Right lobe of liver (tissue), 6 donors: ENCODE measurements around the gene GTPBP3. TPM values are rescaled to one million over a fixed set of nuclear protein-coding genes. Genes with fewer than 3 reads are reported as not detected.
A peak's percentile ranks its signal among the peaks of the same experiment; 100 is the strongest.

Source experiments
- ATAC-seq, 4 donors: fragments of 200-7000 bp; cut with Tn5 transposase; one replicate each; pipeline ENCODE4 v1.9.1; 2020; ENCODE audit warnings: mild to moderate bottlenecking in 4 of 4, moderate library complexity in 4 of 4
- DNase-seq, 3 donors: peaks; one replicate each; pipeline ENCODE4 v3.0.0-alpha.2; 2020
- H3K27ac ChIP-seq, 3 donors: fragments of 200-600 bp; one replicate each; pipeline ENCODE4 v1.8.0; 2022
- H3K27me3 ChIP-seq, 2 donors: fragments of 200-600 bp; one replicate each; pipeline ENCODE4 v1.8.0; 2022
- H3K36me3 ChIP-seq, 4 donors: fragments of 200-600 bp; sonication (generic) in 1 of 4; one replicate each; pipeline versions ENCODE4 v1.5.1 to v1.8.0; 2017 to 2022; ENCODE audit warnings: control low read depth in 1 of 4
- H3K4me1 ChIP-seq, 4 donors: fragments of 200-600 bp; sonication (generic) in 1 of 4; one replicate each; pipeline versions ENCODE4 v1.5.1 to v1.8.0; 2017 to 2022; ENCODE audit warnings: control low read depth in 1 of 4
- H3K4me3 ChIP-seq, 3 donors: fragments of 200-600 bp; one replicate each; pipeline ENCODE4 v1.8.0; 2022
- H3K9me3 ChIP-seq, 4 donors: fragments of 200-600 bp; sonication (generic) in 1 of 4; one replicate each; pipeline versions ENCODE4 v1.5.1 to v1.8.0; 2017 to 2022; ENCODE audit warnings: control low read depth in 1 of 4
- CTCF ChIP-seq, 4 donors: fragments of 200-600 bp in 3 of 4; fragments of 450-650 bp in 1 of 4; IDR thresholded peaks; one replicate each; pipeline versions ENCODE4 v1.5.1 to v1.8.0; 2016 to 2022; ENCODE audit warnings: antibody characterized with exemption in 4 of 4, mild to moderate bottlenecking in 2 of 4
- POLR2A ChIP-seq: fragments of 450-650 bp; IDR thresholded peaks from one replicate; pipeline ENCODE4 v1.6.1; 2017; ENCODE audit warnings: antibody characterized with exemption, mild to moderate bottlenecking
- WGBS: methylation state at CpG from one replicate; pipeline ENCODE4 v1.1.6; 2018; ENCODE audit warnings: low coverage, low lambda C conversion rate; ENCODE audit not compliant: insufficient coverage; ENCODE audit errors: missing lambda C conversion rate; 5-methylcytosine and 5-hydroxymethylcytosine counted together
- intact Hi-C, 2 donors: fragments of 100-400 bp; cut with DNase I; formaldehyde crosslinking; loops; one replicate each; pipeline versions ENCODE4 v1.11.2 to v1.14.1; 2022
- total RNA-seq, 6 experiments: library from RNA; depleted of rRNA in 2 of 6; stranded (reverse); fragments of >200 nt in 2 of 6; fragmentation: NEBNext Ultra II Directional in 3 of 6; extraction: Animal tissue kit (Norgen Biotek cat#: 25700) in 3 of 6; gene quantifications; one replicate each; pipeline versions ENCODE4 v1.1.0 to v1.2.4, GENCODE V29; 2016 to 2023
- donor health status: DM: no; HTN: yes; CAD: no.
- donor health status: DM: no; HTN: no; CAD: no.
- donor health status: DM: no; HTN: no; CAD: no.
- donor health status: DM: no; HTN: yes; CAD: no.
- donor health status: DM: no; HTN: yes; CAD: no.

The GTPBP3 gene
- total RNA-seq, 6 experiments from 2014 or later: 10.3 to 23.6 (median 13.6) TPM

GRCh38 chr19:17338433-17339078 is 1.2 kb downstream of the GTPBP3 start:
- Histone ChIP-seq H3K4me1 (peaks cover 0 to 24% (median 5%) of the 10 kb centered on the region in 4 donors), H3K9me3 (no peaks in the 10 kb centered on the region), H3K4me3 (no peak overlapping the region), H3K36me3 (no peaks in the 10 kb centered on the region), H3K27me3 (no peaks in the 10 kb centered on the region), H3K27ac (no peak overlapping the region)
- intact Hi-C loops: no loop called here
- ATAC-seq: no peak
- no peak for DNase-seq
- WGBS: 100% methylated on average over 5 of the region's 30 CpGs
- no peak for TF ChIP-seq POLR2A
- no peak for TF ChIP-seq CTCF (IDR thresholded peaks at IDR 0.05)

- Histone ChIP-seq H3K9me3 (no peaks in the 10 kb centered on the region), H3K27ac (no peak overlapping the region), H3K4me1 (peaks cover 0 to 19% (median 5%) of the 10 kb centered on the region in 4 donors), H3K27me3 (no peaks in the 10 kb centered on the region), H3K36me3 (no peaks in the 10 kb centered on the region), H3K4me3 (no peak overlapping the region)
- no peak for ATAC-seq
- no peak for TF ChIP-seq CTCF (IDR thresholded peaks at IDR 0.05)
- no peak for TF ChIP-seq POLR2A
- WGBS: 93% methylated on average over 8 of the region's 34 CpGs
- DNase-seq: no peak
- intact Hi-C loops: no loop called here
These were observed 1.9 kb downstream of the GTPBP3 start for GRCh38 chr19:17339088-17339741.

- ATAC-seq: peak; percentile 70 to 83 (median 73)
- intact Hi-C loops: loop anchor here in 1 of 2 donors (10.0 kb wide), 1 partner anchor 114 kb away; no protein-coding TSS in a partner anchor
- no peaks in the 10 kb centered on the region for H3K9me3 ChIP-seq
- DNase-seq: peak; percentile 88 to 94 (median 91)
- TF ChIP-seq CTCF (IDR thresholded peaks at IDR 0.05): no peak
- no peak for TF ChIP-seq POLR2A
- no peaks in the 10 kb centered on the region for H3K27me3 ChIP-seq
- peak overlapping the region in 1 of 3 donors; percentile 48 for H3K27ac ChIP-seq
- 65% methylated on average over 21 of the region's 21 CpGs for WGBS
- peak overlapping the region in 1 of 3 donors; percentile 10 for H3K4me3 ChIP-seq
- H3K36me3 ChIP-seq: no peaks in the 10 kb centered on the region
- H3K4me1 ChIP-seq: peaks cover 0 to 14% (median 5%) of the 10 kb centered on the region in 4 donors
These were observed 3.0 kb downstream of the GTPBP3 start for GRCh38 chr19:17340302-17340870.

GRCh38 chr19:17340871-17341357 is 3.6 kb downstream of the GTPBP3 start:
- Histone ChIP-seq H3K4me3 (peak overlapping the region in 1 of 3 donors; percentile 10), H3K9me3 (no peaks in the 10 kb centered on the region), H3K4me1 (peaks cover 0 to 13% (median 5%) of the 10 kb centered on the region in 4 donors), H3K36me3 (no peaks in the 10 kb centered on the region), H3K27me3 (no peaks in the 10 kb centered on the region), H3K27ac (peak overlapping the region in 2 of 3 donors; percentile 48 to 57)
- intact Hi-C loops: loop anchor here in 1 of 2 donors (10.0 kb wide), 1 partner anchor 114 kb away; no protein-coding TSS in a partner anchor
- TF ChIP-seq POLR2A: peak; percentile 56
- TF ChIP-seq CTCF (IDR thresholded peaks at IDR 0.05): peak in 2 of 4 donors; percentile 21 to 23
- WGBS: 23% methylated on average over 8 of the region's 17 CpGs
- DNase-seq (peak; percentile 75 to 80 (median 79)), ATAC-seq (peak; percentile 45 to 62 (median 56))
